Measurements from ENCODE around the gene TMC8.

GRCh38 chr17:78114831-78115723 lies 15.5 kb upstream of the TMC8 start:
- no peak for TF ChIP-seq CTCF (IDR thresholded peaks at IDR 0.05)
- TF ChIP-seq POLR2AphosphoS5 (IDR thresholded peaks at IDR 0.05), result no peak
- no peak for TF ChIP-seq POLR2A (IDR thresholded peaks at IDR 0.05; ENCODE audit: low read depth)
- no peak for TF ChIP-seq EP300 (IDR thresholded peaks at IDR 0.05)

All from esophagus muscularis mucosa (tissue), 4 donors.